ENCODE results near the gene CAMKV.
"Not testable (repeated sequence)": the region's sequence is repeated elsewhere in the genome, so short reads cannot be mapped to it uniquely, and the experiment has no call there.

The CAMKV gene
- 0 to 0.18 (median 0) reads per million in 4 experiments for total RNA-seq

GRCh38 chr3:49869525-49870126 lies at the start of gene CAMKV:
CAMKV (minus strand) TSS chr3:49869906; CDS start chr3:49862388, 7,518 bp downstream.
- no peak for DNase-seq

- not testable (repeated sequence) for DNase-seq
Observed at GRCh38 chr3:49917806-49918590, 48.3 kb upstream of the CAMKV start.

- no peak for DNase-seq
Observed at GRCh38 chr3:49916686-49917085, 47.0 kb upstream of the CAMKV start.

- no peak for DNase-seq
Observed at GRCh38 chr3:49914906-49915305, 45.2 kb upstream of the CAMKV start.

GRCh38 chr3:49912881-49913281 lies 43.2 kb upstream of the CAMKV start:
- DNase-seq: no peak

GRCh38 chr3:49911611-49912010 lies 41.9 kb upstream of the CAMKV start:
- DNase-seq: no peak

- DNase-seq: no peak
Observed at GRCh38 chr3:49911124-49911420, 41.4 kb upstream of the CAMKV start.

- no peak for DNase-seq
Observed at GRCh38 chr3:49910409-49911123, 40.9 kb upstream of the CAMKV start.

- no peak for DNase-seq
Observed at GRCh38 chr3:49908373-49909199, 38.9 kb upstream of the CAMKV start.

GRCh38 chr3:49906073-49906743 lies 36.5 kb upstream of the CAMKV start:
- peak; percentile 11 for DNase-seq

GRCh38 chr3:49904448-49904847 lies 34.7 kb upstream of the CAMKV start:
- not testable (repeated sequence) for DNase-seq

- peak; percentile 69 for DNase-seq
Observed at GRCh38 chr3:49903451-49904424, 34.0 kb upstream of the CAMKV start, which contains the start of gene MST1R. MST1R (minus strand) TSS chr3:49903873; CDS start chr3:49903609, 264 bp downstream.

- DNase-seq: no peak
Observed at GRCh38 chr3:49902511-49903345, 33.0 kb upstream of the CAMKV start.

GRCh38 chr3:49901366-49902339 lies 31.9 kb upstream of the CAMKV start:
- DNase-seq: no peak

- DNase-seq: no peak
Observed at GRCh38 chr3:49900491-49901153, 30.9 kb upstream of the CAMKV start.

- no peak for DNase-seq
Observed at GRCh38 chr3:49899815-49900214, 30.1 kb upstream of the CAMKV start.

GRCh38 chr3:49898991-49899390 lies 29.3 kb upstream of the CAMKV start:
- DNase-seq: no peak

- DNase-seq: no peak
Observed at GRCh38 chr3:49896345-49896744, 26.6 kb upstream of the CAMKV start.

Measured in effector CD8-positive, alpha-beta T cell (primary cell).